ENCODE measurements around the gene CHCHD3. TPM values are rescaled to one million over a fixed set of nuclear protein-coding genes. Genes with fewer than 3 reads are reported as not detected.

The CHCHD3 gene
- total RNA-seq, 1 experiment from 2014 or later: 114 TPM

DNA sequence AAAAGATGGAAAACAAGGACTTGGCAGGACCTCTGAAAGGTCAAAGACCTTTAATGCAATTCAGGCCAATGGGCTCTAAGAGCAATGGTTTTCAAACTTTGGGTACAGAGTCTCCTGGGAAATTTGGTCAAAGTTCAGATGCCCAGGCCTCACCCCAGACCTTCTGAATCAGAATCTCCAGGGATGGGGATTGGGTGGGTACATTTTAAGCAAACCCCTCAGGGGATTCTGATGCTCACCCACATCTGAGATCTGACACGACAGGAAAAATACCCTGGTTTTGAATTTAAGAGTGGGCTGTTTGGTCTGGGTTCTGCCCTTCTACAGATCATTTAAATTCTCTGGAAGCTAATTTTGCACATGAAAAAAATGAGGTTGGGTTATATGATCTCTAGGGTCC is 290.9 kb downstream of the CHCHD3 start:
- ChIA-PET POLR2A (no interaction called here), CTCF (no interaction called here)
- no peaks in the 10 kb centered on the region for H3K9me3 Mint-ChIP-seq
- TF ChIP-seq, protein P1, sequence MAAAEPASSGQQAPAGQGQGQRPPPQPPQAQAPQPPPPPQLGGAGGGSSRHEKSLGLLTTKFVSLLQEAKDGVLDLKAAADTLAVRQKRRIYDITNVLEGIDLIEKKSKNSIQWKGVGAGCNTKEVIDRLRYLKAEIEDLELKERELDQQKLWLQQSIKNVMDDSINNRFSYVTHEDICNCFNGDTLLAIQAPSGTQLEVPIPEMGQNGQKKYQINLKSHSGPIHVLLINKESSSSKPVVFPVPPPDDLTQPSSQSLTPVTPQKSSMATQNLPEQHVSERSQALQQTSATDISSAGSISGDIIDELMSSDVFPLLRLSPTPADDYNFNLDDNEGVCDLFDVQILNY (CRISPR knock-in tag; IDR thresholded peaks at IDR 0.05): no peak
- no peak for TF ChIP-seq RORB (CRISPR knock-in tag; IDR thresholded peaks at IDR 0.05)
- no peak for TF ChIP-seq ZNF232 (CRISPR knock-in tag; IDR thresholded peaks at IDR 0.05)
- no peak for TF ChIP-seq JAZF1 (CRISPR knock-in tag; IDR thresholded peaks at IDR 0.05)
- no peak for TF ChIP-seq MYBL2 (CRISPR knock-in tag; IDR thresholded peaks at IDR 0.05)
- TF ChIP-seq, protein P2, sequence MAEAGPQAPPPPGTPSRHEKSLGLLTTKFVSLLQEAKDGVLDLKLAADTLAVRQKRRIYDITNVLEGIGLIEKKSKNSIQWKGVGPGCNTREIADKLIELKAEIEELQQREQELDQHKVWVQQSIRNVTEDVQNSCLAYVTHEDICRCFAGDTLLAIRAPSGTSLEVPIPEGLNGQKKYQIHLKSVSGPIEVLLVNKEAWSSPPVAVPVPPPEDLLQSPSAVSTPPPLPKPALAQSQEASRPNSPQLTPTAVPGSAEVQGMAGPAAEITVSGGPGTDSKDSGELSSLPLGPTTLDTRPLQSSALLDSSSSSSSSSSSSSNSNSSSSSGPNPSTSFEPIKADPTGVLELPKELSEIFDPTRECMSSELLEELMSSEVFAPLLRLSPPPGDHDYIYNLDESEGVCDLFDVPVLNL (CRISPR knock-in tag; IDR thresholded peaks at IDR 0.05; ENCODE audit: borderline replicate concordance, low read depth): no peak
- TF ChIP-seq SOX15 (CRISPR knock-in tag; IDR thresholded peaks at IDR 0.05): no peak
- no peak for TF ChIP-seq ZNF423 (CRISPR knock-in tag; IDR thresholded peaks at IDR 0.05)
- TF ChIP-seq, protein P3, sequence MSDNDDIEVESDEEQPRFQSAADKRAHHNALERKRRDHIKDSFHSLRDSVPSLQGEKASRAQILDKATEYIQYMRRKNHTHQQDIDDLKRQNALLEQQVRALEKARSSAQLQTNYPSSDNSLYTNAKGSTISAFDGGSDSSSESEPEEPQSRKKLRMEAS (CRISPR knock-in tag; IDR thresholded peaks at IDR 0.05): no peak
- TF ChIP-seq, protein P4, sequence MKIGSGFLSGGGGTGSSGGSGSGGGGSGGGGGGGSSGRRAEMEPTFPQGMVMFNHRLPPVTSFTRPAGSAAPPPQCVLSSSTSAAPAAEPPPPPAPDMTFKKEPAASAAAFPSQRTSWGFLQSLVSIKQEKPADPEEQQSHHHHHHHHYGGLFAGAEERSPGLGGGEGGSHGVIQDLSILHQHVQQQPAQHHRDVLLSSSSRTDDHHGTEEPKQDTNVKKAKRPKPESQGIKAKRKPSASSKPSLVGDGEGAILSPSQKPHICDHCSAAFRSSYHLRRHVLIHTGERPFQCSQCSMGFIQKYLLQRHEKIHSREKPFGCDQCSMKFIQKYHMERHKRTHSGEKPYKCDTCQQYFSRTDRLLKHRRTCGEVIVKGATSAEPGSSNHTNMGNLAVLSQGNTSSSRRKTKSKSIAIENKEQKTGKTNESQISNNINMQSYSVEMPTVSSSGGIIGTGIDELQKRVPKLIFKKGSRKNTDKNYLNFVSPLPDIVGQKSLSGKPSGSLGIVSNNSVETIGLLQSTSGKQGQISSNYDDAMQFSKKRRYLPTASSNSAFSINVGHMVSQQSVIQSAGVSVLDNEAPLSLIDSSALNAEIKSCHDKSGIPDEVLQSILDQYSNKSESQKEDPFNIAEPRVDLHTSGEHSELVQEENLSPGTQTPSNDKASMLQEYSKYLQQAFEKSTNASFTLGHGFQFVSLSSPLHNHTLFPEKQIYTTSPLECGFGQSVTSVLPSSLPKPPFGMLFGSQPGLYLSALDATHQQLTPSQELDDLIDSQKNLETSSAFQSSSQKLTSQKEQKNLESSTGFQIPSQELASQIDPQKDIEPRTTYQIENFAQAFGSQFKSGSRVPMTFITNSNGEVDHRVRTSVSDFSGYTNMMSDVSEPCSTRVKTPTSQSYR (CRISPR knock-in tag; IDR thresholded peaks at IDR 0.05): no peak
- no peak for TF ChIP-seq CREB1 (CRISPR knock-in tag; IDR thresholded peaks at IDR 0.05)
- TF ChIP-seq, protein P5, sequence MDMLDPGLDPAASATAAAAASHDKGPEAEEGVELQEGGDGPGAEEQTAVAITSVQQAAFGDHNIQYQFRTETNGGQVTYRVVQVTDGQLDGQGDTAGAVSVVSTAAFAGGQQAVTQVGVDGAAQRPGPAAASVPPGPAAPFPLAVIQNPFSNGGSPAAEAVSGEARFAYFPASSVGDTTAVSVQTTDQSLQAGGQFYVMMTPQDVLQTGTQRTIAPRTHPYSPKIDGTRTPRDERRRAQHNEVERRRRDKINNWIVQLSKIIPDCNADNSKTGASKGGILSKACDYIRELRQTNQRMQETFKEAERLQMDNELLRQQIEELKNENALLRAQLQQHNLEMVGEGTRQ (CRISPR knock-in tag; IDR thresholded peaks at IDR 0.05): no peak
- no peak for TF ChIP-seq GTF2I (CRISPR knock-in tag; conservative IDR thresholded peaks at IDR 0.05)
- TF ChIP-seq, protein P6, sequence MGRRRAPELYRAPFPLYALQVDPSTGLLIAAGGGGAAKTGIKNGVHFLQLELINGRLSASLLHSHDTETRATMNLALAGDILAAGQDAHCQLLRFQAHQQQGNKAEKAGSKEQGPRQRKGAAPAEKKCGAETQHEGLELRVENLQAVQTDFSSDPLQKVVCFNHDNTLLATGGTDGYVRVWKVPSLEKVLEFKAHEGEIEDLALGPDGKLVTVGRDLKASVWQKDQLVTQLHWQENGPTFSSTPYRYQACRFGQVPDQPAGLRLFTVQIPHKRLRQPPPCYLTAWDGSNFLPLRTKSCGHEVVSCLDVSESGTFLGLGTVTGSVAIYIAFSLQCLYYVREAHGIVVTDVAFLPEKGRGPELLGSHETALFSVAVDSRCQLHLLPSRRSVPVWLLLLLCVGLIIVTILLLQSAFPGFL (CRISPR knock-in tag; IDR thresholded peaks at IDR 0.05; ENCODE audit: borderline replicate concordance): no peak
- ATAC-seq (no peak), DNase-seq (ENCODE audit: low spot score) (no peak)
- H3K27me3 Mint-ChIP-seq (ENCODE audit: low read depth): no peaks in the 10 kb centered on the region
- peaks cover 7% of the 10 kb centered on the region; the same call in 1 of the 2 replicates for H3K4me1 Mint-ChIP-seq
- no peak overlapping the region for H3K27ac Mint-ChIP-seq
- peaks cover 7% of the 10 kb centered on the region for H3K36me3 Mint-ChIP-seq
- H3K4me3 Mint-ChIP-seq: no peak overlapping the region

DNA sequence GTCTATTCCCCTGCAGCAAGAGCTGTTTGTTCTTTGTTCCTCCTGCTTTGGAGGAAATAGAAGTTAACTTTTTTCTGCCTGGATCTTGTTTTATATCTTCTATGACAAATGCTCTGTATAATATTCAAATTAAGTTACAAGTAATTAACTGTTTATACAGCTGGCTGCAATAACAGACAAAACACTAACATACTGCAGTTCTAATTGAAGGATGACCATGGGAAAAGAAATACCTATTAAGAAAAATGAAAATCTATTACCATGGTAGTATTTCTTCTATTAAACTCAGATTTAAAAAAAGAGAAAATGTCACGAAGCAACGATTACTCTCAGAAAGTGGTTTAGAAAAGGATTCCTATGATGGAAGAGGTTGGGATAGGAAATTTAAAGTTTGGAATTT is 291.8 kb downstream of the CHCHD3 start:
- peaks cover 7% of the 10 kb centered on the region; the same call in 1 of the 2 replicates for H3K4me1 Mint-ChIP-seq
- no peak overlapping the region for H3K4me3 Mint-ChIP-seq
- H3K27me3 Mint-ChIP-seq (ENCODE audit: low read depth): no peaks in the 10 kb centered on the region
- DNase-seq (ENCODE audit: low spot score) (no peak), ATAC-seq (no peak)
- CTCF ChIA-PET: interaction anchor here (0.7 to 1.6 kb wide), 2 partner anchors 9 to 136 kb away, joined by 3 to 5 read pairs; no protein-coding TSS in a partner anchor
- no peak overlapping the region for H3K27ac Mint-ChIP-seq
- peaks cover 10% of the 10 kb centered on the region for H3K36me3 Mint-ChIP-seq
- POLR2A ChIA-PET: no interaction called here
- no peaks in the 10 kb centered on the region for H3K9me3 Mint-ChIP-seq
- TF ChIP-seq SP1 (CRISPR knock-in tag; conservative IDR thresholded peaks at IDR 0.05): no peak
- TF ChIP-seq, protein P7, sequence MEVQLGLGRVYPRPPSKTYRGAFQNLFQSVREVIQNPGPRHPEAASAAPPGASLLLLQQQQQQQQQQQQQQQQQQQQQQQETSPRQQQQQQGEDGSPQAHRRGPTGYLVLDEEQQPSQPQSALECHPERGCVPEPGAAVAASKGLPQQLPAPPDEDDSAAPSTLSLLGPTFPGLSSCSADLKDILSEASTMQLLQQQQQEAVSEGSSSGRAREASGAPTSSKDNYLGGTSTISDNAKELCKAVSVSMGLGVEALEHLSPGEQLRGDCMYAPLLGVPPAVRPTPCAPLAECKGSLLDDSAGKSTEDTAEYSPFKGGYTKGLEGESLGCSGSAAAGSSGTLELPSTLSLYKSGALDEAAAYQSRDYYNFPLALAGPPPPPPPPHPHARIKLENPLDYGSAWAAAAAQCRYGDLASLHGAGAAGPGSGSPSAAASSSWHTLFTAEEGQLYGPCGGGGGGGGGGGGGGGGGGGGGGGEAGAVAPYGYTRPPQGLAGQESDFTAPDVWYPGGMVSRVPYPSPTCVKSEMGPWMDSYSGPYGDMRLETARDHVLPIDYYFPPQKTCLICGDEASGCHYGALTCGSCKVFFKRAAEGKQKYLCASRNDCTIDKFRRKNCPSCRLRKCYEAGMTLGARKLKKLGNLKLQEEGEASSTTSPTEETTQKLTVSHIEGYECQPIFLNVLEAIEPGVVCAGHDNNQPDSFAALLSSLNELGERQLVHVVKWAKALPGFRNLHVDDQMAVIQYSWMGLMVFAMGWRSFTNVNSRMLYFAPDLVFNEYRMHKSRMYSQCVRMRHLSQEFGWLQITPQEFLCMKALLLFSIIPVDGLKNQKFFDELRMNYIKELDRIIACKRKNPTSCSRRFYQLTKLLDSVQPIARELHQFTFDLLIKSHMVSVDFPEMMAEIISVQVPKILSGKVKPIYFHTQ (CRISPR knock-in tag; IDR thresholded peaks at IDR 0.05): no peak
- TF ChIP-seq, protein P1 (CRISPR knock-in tag; IDR thresholded peaks at IDR 0.05): no peak
- TF ChIP-seq TP53 (CRISPR knock-in tag; IDR thresholded peaks at IDR 0.05): no peak
- TF ChIP-seq ZNF121 (CRISPR knock-in tag; IDR thresholded peaks at IDR 0.05): no peak
- no peak for TF ChIP-seq ELF4 (CRISPR knock-in tag; IDR thresholded peaks at IDR 0.05; ENCODE audit: low read depth)
- no peak for TF ChIP-seq MYBL2 (CRISPR knock-in tag; IDR thresholded peaks at IDR 0.05)
- no peak for TF ChIP-seq SMAD3 (CRISPR knock-in tag; IDR thresholded peaks at IDR 0.05; ENCODE audit: borderline replicate concordance)
- TF ChIP-seq, protein P8, sequence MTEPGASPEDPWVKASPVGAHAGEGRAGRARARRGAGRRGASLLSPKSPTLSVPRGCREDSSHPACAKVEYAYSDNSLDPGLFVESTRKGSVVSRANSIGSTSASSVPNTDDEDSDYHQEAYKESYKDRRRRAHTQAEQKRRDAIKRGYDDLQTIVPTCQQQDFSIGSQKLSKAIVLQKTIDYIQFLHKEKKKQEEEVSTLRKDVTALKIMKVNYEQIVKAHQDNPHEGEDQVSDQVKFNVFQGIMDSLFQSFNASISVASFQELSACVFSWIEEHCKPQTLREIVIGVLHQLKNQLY (CRISPR knock-in tag; IDR thresholded peaks at IDR 0.05): no peak
- no peak for TF ChIP-seq OVOL2 (CRISPR knock-in tag; IDR thresholded peaks at IDR 0.05; ENCODE audit: borderline replicate concordance)
- TF ChIP-seq ZNF671 (CRISPR knock-in tag; IDR thresholded peaks at IDR 0.05): no peak
- TF ChIP-seq, protein P2 (CRISPR knock-in tag; IDR thresholded peaks at IDR 0.05; ENCODE audit: borderline replicate concordance, low read depth): no peak

All from WTC11 (cell line).